ENCODE measurements around the gene LRMDA.

Gene LRMDA

GRCh38 chr10:75466001-75466400, 34.6 kb downstream of the LRMDA start:
- no peak for TF ChIP-seq CTCF (IDR thresholded peaks at IDR 0.05)
- H3K4me3 ChIP-seq: no peak overlapping the region

GRCh38 chr10:75466886-75467285, 35.5 kb downstream of the LRMDA start:
- H3K27ac ChIP-seq: no peak overlapping the region
- no peak overlapping the region for H3K4me3 ChIP-seq
- DNase-seq (ENCODE audit: low spot score): no peak
- no peak for TF ChIP-seq CTCF (IDR thresholded peaks at IDR 0.05)

More at GRCh38 chr10:75466001-75466400, 34.6 kb downstream of the LRMDA start:
- DNase-seq (ENCODE audit: low spot score): no peak
- no peak overlapping the region for H3K27ac ChIP-seq

GRCh38 chr10:75468612-75469005, 37.2 kb downstream of the LRMDA start:
- DNase-seq (ENCODE audit: low spot score): no peak
- no peak for TF ChIP-seq CTCF (IDR thresholded peaks at IDR 0.05)
- H3K4me3 ChIP-seq: no peak overlapping the region

GRCh38 chr10:75469006-75469616, 37.7 kb downstream of the LRMDA start:
- DNase-seq (ENCODE audit: low spot score): peak; percentile 77
- peak overlapping the region; percentile 54 to 76 for H3K27ac ChIP-seq
- H3K4me3 ChIP-seq: no peak overlapping the region
- TF ChIP-seq CTCF (IDR thresholded peaks at IDR 0.05): no peak

More at GRCh38 chr10:75468612-75469005, 37.2 kb downstream of the LRMDA start:
- peak overlapping the region; percentile 54 to 57 for H3K27ac ChIP-seq

GRCh38 chr10:75470901-75471300, 39.5 kb downstream of the LRMDA start:
- no peak overlapping the region for H3K27ac ChIP-seq
- no peak overlapping the region for H3K4me3 ChIP-seq
- DNase-seq (ENCODE audit: low spot score): no peak
- TF ChIP-seq CTCF (IDR thresholded peaks at IDR 0.05): no peak

GRCh38 chr10:75472685-75473084, 41.3 kb downstream of the LRMDA start:
- H3K27ac ChIP-seq: no peak overlapping the region
- no peak for TF ChIP-seq CTCF (IDR thresholded peaks at IDR 0.05)
- no peak overlapping the region for H3K4me3 ChIP-seq
- DNase-seq (ENCODE audit: low spot score): no peak

- DNase-seq (ENCODE audit: low spot score): no peak
- TF ChIP-seq CTCF (IDR thresholded peaks at IDR 0.05): no peak
- no peak overlapping the region for H3K4me3 ChIP-seq
- H3K27ac ChIP-seq: no peak overlapping the region
Observed at GRCh38 chr10:75474106-75474505, 42.7 kb downstream of the LRMDA start.

Measured in coronary artery (tissue), 2 donors.